GM21447 (cell line): Measurements from ENCODE around the gene TSC22D4.

Source experiments
- ATAC-seq: cut with Tn5 transposase; IDR thresholded peaks from one replicate; pipeline ENCODE4 v1.9.1; 2021; ENCODE audit not compliant: unreplicated experiment

The TSC22D4 gene

DNA sequence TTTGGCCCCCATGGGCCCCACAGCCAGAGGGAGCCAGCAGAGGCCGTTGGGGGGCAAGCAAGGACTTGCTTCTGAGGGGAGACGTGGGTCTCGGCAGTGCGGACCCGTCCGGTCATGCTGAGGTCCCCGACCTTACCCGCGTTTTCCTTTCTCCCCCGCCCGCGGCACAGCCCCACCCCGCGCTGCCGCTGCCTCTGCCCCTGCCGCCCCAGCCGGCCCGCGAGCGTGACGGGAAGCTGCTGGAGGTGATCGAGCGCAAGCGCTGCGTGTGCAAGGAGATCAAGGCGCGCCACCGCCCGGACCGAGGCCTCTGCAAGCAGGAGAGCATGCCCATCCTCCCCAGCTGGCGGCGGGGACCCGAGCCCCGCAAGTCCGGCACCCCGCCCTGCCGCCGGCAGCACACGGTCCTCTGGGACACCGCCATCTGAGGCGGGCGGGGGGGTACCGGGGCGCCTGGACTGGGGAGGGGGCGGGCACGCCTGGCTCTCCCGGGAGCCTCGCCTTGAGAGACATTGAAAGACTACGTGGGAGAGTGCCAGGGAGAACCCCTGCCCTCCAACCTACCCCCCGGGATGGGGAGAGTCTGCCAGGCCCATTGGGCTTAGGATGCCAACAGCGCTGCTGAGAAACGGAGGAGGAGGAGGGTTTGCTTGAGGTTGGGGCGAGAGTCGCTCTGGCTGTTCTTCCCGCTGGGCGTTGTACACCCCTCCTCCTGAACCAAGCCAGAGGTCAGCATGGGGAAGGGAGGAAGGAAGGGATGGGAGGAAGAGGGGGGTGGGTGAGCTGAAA lies 14.7 kb upstream of the TSC22D4 start:
- ATAC-seq, result no peak

DNA sequence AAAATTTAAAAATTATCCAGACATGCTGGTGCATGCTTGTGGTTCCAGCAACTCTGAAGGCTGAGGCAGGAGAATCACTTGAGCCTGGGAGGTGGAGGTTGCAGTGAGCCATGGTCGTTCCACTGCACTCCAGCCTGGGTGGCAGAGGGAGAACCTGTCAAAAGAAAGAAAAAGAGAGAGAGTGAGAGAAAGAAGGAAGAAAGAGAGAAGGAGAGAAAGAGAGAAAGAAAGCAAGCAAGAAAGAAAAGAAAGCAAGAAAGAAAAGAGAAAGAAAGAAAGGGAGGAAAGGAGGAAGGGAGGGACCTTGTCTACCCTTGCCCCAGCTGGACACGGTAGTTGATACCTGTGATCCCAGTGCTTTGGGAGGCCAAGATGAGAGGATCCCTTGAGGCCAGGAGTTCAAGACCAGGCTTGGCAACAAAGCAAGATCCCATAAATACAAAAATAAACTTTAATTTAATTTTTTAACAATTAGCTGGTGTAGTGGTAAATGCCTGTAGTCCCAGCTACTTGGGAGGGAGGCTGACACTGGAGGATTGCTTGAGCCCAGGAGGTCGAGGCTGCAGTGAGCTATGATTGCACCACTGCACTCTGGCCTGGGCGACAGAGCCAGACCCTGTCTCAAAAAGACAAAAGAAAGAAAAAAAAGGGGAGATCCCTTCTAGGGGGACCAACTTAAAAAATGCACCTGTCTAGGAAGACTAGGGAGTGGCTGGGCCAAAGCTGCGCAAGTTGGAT lies 13.9 kb upstream of the TSC22D4 start:
- no peak for ATAC-seq

DNA sequence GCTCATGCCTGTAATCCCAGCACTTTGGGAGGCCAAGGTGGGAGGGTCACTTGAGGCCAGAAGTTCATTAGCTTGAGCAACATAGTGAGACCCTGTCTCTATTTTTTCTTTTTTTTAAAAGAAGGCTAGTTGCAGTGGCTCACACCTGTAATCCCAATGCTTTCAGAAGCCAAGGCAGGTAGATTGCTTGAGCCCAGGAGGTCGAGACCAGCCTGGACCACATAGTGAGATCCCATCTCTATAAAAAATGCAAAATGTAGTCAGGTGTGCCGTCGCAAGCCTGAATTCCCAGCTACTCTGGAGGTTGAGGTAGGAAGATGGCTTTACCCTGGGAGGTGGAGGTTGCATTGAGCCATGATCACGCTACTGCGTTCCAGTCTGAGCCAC lies 12.2 kb upstream of the TSC22D4 start:
- ATAC-seq, result no peak

DNA sequence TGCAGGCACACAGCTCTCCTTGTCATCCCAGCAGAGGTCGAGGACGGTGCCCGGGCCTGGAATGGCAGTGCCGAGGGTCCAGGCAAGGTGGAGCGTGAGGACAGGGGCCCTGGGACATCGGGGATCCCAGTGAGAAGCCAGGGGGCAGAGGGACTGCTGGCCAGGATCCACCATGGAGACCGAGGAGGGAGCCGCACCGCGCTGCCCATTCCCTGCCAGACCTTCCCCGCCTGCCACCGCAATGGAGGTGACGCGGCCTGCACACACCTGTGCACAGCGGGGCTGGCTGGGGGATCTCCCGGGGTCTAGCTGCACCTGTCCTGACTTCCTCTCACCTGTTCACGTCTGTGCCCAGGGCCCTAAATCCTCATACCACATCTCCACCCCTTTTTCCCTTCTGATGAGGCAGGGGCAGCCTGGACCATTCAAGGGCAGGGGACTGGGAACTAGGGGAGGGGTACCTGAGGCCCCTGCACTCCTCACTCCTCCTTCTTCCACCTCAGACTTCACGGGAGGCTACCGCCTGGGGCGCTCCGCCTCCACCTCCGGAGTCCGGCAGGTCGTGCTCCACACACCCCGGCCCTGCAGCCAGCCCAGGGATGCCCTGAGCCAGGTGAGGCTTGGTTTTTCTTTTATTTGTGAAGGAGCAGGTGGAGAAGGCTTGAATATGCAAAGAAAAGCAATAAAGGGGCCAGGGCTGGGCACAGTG lies 11.6 kb upstream of the TSC22D4 start:
- no peak for ATAC-seq

DNA sequence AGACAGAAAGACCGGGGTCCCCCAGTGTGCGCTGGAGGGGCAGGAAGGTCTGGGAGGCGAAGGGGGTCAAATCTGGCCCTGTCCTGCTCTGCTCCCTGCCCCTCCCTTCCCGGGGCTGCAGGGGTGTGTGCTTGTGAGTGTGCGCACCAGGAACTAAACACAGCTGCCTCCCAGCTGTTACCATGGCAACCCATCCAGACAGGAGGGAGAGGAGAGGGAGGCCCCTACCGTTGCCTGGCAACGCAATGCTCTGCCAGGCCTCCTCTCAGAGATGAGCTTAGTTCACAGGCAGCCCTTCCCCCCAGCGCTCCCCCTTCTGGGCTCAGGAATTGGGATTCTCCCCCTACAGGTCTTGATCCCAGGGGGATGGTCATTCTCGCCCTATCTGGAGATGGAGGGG lies 10.8 kb upstream of the TSC22D4 start:
- no peak for ATAC-seq

DNA sequence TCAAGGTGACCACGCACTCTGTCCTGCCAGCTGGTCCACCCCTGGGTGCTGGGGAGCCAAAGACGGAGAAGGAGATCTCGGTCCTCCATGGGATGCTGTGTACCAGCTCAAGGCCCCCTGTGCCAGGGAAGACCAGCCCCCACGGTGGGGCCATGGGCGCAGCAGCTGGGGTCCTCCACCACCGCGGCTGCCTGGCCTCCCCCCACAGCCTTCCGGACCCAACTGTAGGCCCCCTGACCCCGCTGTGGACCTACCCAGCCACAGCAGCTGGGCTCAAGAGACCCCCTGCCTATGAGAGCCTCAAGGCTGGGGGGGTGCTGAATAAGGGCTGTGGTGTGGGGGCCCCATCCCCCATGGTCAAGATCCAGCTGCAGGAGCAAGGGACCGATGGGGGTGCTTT lies 10.1 kb upstream of the TSC22D4 start:
- no peak for ATAC-seq

DNA sequence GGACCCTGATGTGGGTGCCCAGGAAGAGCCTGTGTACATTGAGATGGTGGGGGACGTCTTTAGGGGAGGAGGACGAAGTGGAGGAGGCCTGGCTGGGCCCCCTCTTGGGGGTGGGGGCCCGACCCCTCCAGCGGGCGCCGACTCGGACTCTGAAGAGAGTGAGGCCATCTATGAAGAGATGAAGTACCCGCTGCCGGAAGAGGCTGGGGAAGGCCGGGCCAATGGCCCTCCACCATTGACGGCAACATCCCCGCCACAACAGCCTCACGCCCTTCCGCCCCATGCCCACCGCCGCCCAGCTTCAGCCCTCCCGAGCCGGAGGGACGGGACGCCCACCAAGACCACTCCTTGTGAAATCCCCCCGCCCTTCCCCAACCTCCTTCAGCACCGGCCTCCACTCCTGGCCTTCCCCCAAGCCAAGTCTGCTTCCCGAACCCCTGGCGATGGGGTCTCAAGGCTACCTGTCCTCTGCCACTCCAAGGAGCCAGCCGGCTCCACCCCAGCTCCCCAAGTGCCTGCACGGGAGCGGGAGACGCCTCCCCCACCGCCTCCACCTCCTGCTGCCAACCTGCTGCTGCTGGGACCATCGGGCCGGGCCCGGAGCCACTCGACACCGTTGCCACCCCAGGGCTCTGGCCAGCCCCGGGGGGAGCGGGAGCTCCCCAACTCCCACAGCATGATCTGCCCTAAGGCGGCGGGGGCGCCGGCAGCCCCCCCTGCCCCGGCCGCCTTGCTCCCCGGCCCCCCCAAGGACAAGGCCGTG lies 9.5 kb upstream of the TSC22D4 start:
- ATAC-seq, result no peak

DNA sequence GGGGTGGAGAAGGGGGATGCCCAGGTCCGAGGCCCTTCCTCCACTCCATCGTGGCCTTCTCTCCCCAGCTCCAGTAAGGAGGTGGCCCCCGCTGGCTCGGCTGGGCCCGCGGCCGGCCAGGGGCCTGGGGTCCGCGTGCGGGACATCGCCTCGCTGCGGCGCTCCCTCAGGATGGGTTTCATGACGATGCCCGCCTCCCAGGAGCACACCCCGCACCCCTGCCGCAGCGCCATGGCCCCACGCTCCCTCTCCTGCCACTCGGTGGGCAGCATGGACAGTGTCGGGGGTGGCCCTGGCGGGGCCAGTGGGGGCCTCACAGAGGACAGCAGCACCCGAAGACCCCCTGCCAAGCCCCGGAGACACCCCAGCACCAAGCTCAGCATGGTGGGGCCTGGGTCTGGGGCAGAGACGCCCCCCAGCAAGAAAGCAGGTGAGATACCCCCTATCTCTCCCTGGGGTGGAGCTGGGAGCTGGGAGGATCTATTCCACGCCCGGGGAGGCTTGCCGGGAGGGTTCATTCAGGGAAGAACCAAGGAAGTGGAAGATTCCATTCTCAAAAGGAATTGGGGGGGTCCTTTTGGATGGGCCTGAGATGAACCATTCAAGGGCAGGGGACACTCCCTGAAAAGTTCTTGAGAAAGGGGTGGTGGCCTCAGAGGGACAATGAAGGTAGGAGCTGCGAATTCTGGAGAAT lies 7.9 kb upstream of the TSC22D4 start:
- ATAC-seq, result no peak

DNA sequence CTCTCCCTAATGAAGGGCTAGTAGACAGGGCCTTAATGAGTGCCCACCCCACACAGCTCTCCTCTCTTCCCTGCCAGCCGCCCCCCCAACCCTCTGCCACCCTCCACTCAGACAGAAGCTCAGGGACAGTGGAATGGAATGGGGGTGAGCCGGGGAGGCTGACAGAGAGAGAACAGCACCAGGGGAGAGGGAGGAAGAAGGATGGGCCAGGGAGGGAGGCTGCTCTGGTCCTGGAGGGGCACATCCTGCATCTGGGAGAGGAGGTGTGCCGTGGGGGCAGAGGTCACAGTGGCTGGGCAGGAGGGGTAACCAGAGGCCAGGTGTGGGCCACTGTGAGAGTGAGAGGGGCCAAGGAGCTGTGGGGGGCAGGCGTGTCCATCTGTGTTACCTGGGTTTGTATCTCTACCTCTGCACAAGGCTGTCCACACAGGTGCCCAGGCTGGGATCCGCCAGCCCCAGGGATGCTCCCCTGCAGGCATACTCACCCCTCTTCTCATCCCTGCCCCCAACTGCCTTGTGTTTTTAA lies 7.2 kb upstream of the TSC22D4 start:
- ATAC-seq, result no peak

DNA sequence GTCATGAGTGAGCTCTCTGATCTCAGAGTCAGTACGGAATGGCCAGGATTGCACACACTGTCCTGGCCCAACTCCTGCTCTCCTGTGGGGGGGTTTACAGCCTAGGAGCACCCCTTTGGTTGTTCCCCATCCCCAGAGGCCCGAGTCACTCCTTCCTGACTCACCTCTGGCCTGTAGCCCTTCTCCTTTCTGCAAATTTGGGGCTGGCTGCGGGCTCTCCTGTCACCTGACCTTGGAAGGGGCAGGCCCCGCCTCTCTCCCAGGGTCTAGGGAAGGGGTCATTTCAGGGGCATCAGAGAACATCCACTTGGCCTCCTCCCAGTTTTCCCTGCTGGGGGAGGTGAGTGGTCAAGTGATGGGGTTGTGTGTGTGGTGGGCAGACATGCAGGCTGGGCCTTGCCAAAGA lies 6.5 kb upstream of the TSC22D4 start:
- ATAC-seq, result no peak

DNA sequence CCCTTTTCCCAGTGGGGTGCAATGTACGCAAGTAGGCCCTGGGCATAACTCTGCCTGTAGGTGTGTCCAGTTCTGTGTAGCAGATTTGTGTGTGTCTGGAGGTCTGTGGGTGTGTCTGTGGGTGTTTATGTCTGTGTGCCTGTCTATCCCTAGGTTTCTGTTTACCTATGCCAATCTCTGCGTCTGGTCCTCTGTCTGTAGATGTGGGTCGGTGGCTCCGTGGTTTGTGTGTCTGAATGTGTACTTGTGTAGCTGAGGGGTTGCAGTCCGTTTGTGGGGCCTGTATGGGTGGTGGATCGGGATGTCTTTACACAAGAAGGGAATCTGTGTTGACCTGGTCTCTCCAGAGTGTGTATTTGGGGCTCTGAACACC lies 5.6 kb upstream of the TSC22D4 start:
- no peak for ATAC-seq

DNA sequence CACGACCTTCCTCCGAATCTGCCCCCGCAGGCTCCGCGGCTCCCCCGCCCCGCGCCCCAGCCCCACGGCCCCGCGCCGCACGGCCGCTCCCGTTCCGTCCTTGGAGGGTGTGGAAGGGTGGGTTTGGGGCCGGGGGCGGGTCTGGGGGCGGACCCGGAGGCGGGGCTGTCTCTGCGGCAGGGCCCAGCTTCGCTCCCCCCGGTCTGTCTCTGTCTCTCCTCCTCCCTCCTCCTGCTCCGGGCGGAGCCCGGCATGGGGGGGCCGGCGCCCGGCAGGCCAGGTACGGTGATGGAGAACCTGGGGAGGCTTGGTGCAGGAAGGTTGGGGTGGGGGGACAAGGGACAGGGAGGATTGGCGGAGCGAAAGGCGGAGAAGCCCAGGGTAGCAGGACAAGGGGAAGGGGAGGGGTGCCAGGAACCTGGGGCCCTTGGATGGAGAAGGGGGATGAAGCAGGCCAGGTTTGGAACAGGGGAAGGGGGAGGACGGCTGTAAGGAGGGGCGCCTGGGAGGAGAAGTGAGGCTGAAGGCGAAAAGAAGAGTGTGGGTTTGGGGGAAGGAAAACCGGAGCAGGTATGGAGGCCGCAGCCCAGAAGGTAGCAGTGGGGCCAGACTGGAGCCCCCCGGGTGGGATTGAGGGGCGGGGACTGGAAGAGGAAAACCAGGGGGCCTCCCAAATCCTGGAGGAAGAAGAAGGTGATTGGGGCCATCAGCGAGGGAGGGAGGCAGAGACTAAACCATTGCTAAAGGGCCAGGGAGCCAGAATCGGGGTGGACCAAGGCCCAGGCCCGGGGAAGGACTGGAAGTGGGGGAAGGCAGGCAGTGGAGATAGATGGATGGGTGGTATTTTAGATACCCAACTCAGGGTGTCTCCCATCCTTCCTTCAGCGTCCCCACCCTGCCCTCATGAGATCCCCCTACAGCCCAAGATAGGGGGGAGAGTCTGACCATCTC lies 5.0 kb upstream of the TSC22D4 start, which contains the start of gene NYAP1:
Gene NYAP1, plus strand, starts transcription at position 206 of the 951 bp plus-strand sequence. CDS start 1,385 bp downstream, outside the sequence.
- peak; percentile 2 for ATAC-seq

DNA sequence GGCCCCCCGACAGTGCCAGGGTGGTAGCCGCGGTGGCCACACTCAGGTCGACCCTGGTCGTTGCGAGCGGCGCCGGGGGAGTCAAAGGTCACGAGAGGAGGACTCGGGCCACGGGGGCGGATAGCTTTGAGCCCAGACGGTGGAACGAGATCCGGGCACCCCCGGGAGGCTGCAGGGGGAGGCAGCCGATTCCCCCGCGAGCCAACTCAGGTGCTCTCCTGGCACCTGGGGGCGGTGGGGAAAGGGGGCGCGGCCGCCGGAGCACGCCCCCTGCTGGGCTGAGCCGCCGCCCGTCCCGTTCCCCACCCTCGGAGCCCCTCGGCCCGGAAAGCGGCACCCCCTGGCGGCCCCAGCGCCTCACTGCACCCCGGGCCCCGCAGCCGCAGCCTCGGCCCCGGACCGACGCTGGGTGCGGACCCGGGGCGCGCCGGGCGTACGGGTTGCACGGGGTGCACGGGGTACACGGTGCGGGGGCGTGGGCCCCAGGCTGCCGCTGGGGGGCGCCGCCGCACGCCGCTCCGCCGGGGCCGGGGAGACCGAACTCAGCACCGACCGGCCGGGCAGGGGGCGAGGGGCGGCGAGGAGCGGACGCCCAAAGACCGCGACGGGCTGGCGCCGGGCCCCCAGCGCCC lies 4.2 kb upstream of the TSC22D4 start:
- ATAC-seq, result peak; percentile 28

DNA sequence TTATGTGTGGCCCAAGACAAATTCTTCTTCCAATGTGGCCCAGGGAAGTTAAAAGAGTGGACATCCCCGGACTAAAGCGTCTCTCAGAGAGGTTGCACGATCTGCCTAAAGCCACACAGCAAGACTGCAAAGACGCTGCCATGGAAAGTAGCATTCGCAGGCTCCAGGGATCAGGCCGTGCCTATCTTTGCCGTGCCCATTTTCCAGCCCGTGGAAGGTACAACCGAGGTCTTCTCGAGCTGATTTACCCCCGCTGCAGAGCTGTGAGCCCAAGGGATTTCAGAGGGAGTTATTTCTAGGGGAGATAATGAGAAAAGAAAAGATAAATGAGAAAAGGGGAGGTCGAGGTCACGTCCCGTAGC lies 3.7 kb upstream of the TSC22D4 start:
- no peak for ATAC-seq

DNA sequence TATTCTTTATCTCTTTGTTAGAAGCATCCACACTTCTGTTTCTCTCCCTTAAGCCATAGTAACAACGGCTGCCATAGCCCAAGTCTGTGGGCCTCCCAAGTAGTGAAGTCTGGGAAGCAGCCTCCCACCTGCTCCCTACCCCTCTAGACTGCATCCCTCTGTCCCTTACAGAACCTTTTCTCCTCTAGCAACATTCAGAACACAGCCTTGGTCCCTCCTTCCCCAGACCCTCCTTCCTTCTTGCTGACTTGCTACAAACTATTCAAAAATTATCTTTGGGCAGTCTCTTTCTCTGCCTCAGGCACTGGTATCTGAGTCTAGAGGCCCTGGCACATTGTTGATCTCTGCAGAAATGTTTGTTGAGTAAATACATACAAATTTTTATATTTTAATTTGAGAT lies 2.5 kb upstream of the TSC22D4 start:
- no peak for ATAC-seq

DNA sequence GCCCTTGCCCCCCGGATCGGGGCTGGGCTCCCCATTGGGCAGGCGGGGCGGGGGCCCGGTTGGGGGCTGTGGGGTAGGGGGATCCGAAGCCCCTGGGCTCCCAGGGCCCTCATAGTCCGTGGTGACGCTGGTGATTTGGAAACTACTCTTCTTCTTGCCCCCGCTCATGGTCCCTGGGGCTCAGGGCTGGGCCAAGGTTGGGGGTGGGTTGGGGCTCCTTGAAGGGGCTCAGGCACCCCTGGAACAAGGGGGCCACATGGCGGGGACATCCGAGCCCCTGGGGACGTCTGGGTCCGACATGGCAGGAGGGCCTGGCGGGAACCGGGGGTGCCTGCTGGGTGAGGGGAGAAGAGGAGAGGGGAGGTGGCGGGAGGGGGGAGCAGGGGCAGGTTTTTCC lies 1.1 kb downstream of the TSC22D4 start:
- no peak for ATAC-seq

DNA sequence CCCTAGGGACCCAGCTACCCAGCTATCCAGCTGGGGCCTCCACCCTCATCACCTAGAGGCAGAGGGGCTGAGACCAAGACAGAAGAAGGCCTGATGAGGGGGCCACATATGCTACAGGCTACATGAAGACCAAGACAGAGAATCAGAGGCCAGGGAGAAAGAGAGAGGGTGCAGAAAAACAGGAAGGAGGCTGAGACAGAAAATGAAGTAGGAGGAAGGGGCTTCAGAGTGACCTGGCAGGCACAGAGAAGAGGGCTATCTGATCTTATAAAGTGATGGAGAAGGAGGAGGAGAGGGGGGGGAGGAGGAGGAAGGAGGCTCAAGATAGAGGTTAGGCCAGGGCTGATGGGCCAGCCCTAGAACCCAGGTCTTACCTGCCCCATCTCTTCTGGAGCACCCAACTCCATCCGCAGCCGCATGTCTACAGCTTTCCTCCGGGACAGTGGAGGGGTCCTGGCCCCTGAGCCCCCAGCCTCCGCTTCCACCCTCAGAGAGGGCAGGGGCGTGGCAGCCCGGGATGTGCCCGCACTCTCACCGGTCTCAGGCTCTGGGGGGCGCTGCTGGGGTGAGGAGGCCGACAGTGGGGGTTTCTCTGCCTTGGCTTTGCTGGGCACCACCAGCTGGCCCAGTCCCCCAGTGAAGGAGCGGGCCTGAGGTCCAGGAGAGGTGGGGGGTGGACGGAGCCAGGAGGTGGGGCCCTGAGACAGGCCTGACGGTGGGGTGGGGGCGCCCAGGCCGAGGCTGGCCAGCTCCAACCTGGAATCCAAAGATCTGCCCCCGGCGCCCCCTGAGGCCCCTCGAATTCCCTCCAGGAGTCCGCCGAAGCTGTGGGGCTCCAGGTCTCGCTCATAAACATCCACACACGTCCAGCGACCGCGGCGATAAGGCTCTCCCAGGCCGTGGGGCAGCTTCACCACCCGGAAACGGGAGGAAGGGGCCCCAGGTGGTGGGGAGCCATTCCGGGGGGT lies 1.8 kb downstream of the TSC22D4 start:
- no peak for ATAC-seq
